GM10266 (cell line): ENCODE results near the gene AMBP.

Source experiments
- DNase-seq: peaks from one replicate; pipeline ENCODE4 v3.0.0; 2012; ENCODE audit errors: extremely low spot score
- TF ChIP-seq, protein P1 (sequence below): IDR thresholded peaks from 2 replicates; pipeline ENCODE4 v1.5.1; 2012; ENCODE audit warnings: mild to moderate bottlenecking, low read depth; ENCODE audit not compliant: control insufficient read depth, insufficient read depth; ENCODE audit errors: missing control alignments

The AMBP gene

DNA sequence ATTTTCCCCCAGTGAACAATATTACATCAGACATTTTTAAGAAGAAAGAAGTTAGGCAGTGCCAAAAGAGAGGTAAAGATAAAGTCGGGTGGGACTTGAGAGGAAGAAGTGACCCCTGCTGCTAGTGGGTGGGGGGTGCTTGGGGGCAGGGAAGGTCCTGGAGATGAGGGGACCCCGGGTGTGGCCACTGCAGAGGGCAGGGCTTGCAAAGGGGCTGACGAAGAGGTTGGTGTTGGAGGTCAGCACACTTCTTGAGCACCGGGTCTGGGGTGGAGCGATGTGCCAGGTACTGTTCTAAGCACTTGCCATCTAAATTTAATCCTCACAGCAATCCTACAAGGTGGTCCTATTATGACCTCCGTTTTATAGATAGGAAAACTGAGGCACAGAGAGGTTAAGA is 62.0 kb downstream of the AMBP start:
- TF ChIP-seq, protein P1, sequence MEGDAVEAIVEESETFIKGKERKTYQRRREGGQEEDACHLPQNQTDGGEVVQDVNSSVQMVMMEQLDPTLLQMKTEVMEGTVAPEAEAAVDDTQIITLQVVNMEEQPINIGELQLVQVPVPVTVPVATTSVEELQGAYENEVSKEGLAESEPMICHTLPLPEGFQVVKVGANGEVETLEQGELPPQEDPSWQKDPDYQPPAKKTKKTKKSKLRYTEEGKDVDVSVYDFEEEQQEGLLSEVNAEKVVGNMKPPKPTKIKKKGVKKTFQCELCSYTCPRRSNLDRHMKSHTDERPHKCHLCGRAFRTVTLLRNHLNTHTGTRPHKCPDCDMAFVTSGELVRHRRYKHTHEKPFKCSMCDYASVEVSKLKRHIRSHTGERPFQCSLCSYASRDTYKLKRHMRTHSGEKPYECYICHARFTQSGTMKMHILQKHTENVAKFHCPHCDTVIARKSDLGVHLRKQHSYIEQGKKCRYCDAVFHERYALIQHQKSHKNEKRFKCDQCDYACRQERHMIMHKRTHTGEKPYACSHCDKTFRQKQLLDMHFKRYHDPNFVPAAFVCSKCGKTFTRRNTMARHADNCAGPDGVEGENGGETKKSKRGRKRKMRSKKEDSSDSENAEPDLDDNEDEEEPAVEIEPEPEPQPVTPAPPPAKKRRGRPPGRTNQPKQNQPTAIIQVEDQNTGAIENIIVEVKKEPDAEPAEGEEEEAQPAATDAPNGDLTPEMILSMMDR: no peak
- no peak for DNase-seq

DNA sequence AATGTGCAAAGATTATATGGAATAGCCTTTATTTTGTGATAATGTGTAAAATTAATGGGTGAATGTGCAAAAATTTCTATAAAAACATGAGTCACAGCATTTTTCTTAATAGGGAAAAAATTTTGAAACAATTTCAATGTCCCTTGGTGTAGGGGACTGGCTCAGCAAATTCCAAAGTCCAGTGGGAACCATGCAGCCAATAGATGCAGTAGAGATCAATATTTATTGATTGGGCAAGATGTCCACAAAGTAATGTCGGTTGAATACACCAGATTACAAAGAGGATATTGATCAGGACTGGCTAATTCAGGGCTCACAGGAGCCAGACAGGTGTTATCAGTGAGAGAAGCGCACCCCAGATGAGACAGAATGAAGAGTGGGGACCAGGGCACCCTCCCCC is 62.5 kb downstream of the AMBP start:
- DNase-seq: no peak
- TF ChIP-seq, protein P1: no peak

DNA sequence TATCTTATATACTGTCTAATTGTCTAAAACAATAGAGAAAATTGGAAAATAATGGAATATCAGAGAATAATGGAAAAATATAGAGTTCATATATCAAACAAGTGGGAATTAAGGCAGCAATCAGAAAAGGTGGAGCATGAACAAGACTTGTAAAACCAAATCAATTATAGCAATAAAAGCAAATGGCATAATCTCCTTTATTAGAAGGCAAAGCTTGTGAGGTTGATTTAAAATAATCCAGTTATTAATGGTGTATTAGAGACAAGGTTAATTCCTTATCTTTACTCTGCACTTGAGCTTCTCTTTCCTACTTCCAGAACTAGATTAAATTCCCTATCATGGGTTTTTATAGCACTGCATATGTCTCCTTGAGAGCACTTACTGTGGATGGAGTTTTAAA is 64.1 kb downstream of the AMBP start:
- TF ChIP-seq, protein P1: no peak
- DNase-seq: no peak

DNA sequence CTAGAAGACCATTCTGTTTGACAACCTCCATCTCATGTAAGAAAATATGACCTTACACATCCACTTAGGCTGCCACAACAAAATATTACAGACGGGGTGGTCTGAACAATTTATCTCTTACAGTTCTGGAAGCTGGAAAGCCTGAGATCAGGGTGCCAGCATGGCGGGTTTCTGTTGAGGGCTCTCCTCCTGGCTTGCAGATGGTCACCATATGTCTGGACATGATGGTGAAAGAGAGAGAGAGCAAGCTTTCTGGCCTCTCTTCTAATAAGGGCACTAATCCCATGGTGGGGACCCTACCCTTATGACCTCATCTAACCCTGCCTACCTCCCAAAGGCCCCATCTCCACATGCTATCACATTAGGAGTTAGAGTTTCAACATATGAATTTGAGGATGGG is 66.0 kb downstream of the AMBP start:
- TF ChIP-seq, protein P1: no peak

DNA sequence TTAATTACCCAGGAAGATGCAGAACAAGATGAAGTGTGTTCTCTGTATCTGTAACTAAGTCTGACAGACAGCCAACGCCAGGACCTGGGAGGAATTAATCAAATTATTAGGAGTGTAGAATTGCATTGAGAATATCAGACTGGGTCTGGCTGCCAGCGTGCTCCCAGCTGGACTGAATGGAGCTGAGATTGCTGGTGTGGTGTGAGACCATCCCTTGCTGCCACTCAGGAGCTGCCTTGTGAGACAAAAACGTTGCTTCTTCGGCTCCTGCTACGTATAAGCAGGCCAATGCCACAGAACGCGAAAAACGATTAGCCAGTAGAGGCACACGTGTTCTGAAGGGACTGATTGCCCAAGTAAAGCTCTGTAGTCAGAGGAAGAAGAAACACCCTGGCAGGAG is 66.8 kb downstream of the AMBP start:
- TF ChIP-seq, protein P1: no peak
- no peak for DNase-seq

More for the DNA sequence above, 66.0 kb downstream of the AMBP start:
- DNase-seq: no peak
